GM12878 (cell line): ENCODE measurements around the gene KIFC3.
"Not testable (repeated sequence)": the region's sequence is repeated elsewhere in the genome, so short reads cannot be mapped to it uniquely, and the experiment has no call there.

Experiments
- ASH2L ChIP-seq: fragments of 300-600, 200-600 bp; sonication (generic); IDR thresholded peaks from 2 replicates; pipeline ENCODE4 v1.6.1; 2017; ENCODE audit warnings: low read depth, mild to moderate bottlenecking, borderline replicate concordance
- CBX5 ChIP-seq: sonication (generic); IDR thresholded peaks from 2 replicates; pipeline ENCODE4 v1.6.1; 2016; ENCODE audit warnings: low read depth, moderate library complexity, mild to moderate bottlenecking, inconsistent platforms
- FOS ChIP-seq: IDR thresholded peaks from 3 replicates; pipeline ENCODE4 v1.6.1; 2011; ENCODE audit warnings: borderline replicate concordance; ENCODE audit not compliant: insufficient read length; ENCODE audit errors: extremely low read depth
- FOXK2 ChIP-seq: fragments of 450-650 bp; IDR thresholded peaks from 2 replicates; pipeline ENCODE4 v1.6.1; 2017; ENCODE audit warnings: mild to moderate bottlenecking, moderate library complexity
- MEF2B ChIP-seq: fragments of 450-650 bp; IDR thresholded peaks from 2 replicates; pipeline ENCODE4 v1.6.1; 2018; ENCODE audit warnings: mild to moderate bottlenecking, moderate library complexity; ENCODE audit not compliant: partially characterized antibody, poor library complexity, severe bottlenecking
- TCF7 ChIP-seq: IDR thresholded peaks from 2 replicates; pipeline ENCODE4 v1.6.1; 2014; ENCODE audit warnings: antibody characterized with exemption, borderline replicate concordance
- TF ChIP-seq, protein P1 (sequence below), 3 experiments: IDR thresholded peaks in 2 of 3; conservative IDR thresholded peaks in 1 of 3; 2 replicates each; pipeline ENCODE4 v1.5.1; 2011; ENCODE audit warnings: low read depth in 3 of 3, low read length in 3 of 3, mild to moderate bottlenecking in 3 of 3, control low read depth in 2 of 3, moderate library complexity in 2 of 3, inconsistent platforms in 1 of 3, mixed read lengths in 1 of 3; ENCODE audit not compliant: control insufficient read depth in 2 of 3, insufficient read depth in 1 of 3; ENCODE audit errors: extremely low read depth in 1 of 3

DNA sequence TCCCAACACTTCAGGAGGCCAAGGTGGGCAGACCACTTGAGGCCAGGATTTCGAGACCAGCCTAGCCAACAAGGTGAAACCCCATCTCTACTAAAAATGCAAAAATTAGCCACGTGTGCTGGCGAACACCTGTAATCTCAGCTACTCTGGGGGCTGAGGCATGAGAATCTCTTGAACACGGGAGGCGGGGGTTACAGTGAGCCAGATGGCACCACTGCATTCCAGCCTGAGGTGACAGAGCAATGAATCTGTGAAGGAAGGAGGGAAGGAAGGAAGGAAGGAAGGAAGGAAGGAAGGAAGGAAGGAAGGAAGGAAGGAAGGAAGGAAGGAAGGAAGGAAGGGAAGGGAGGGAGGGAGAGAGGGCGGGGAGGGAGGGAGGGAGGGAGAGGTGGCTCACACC lies 44.6 kb upstream of the KIFC3 start:
- TF ChIP-seq, protein P1, sequence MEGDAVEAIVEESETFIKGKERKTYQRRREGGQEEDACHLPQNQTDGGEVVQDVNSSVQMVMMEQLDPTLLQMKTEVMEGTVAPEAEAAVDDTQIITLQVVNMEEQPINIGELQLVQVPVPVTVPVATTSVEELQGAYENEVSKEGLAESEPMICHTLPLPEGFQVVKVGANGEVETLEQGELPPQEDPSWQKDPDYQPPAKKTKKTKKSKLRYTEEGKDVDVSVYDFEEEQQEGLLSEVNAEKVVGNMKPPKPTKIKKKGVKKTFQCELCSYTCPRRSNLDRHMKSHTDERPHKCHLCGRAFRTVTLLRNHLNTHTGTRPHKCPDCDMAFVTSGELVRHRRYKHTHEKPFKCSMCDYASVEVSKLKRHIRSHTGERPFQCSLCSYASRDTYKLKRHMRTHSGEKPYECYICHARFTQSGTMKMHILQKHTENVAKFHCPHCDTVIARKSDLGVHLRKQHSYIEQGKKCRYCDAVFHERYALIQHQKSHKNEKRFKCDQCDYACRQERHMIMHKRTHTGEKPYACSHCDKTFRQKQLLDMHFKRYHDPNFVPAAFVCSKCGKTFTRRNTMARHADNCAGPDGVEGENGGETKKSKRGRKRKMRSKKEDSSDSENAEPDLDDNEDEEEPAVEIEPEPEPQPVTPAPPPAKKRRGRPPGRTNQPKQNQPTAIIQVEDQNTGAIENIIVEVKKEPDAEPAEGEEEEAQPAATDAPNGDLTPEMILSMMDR (IDR thresholded peaks at IDR 0.05 in 2 of 3, conservative IDR thresholded peaks at IDR 0.05 in 1 of 3; ENCODE audit: control insufficient read depth in 2 of 3, extremely low read depth in 1 of 3, insufficient read depth in 1 of 3, low read depth in 3 of 3, low read length in 3 of 3), result not testable (repeated sequence)
- not testable (repeated sequence) for TF ChIP-seq FOXK2, MEF2B, ASH2L, FOS, TCF7, CBX5
